ENCODE data around the gene TTC21A.

The TTC21A gene

DNA sequence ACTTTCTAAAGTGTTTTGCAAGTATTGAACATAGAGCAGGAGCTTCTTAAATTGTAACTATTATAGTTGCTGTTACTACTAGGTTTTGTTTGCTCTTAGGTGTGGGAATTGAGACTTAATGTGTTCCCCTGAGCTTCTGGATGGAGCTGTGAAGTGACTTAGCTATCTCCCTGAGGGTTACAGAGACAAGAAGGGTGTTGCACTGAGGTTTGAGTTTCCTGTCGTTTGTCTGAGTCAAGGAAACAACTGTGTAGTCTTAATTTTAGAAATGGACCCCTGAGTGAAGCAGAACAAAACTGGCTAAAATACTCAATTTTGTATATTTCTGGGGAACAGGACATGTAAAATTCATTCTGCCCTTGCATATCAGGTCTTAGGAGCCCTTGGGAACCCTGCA is 20.4 kb downstream of the TTC21A start:
- H3K9me3 ChIP-seq (ENCODE audit: control insufficient read depth, low read length): no peaks in the 10 kb centered on the region
- no peaks in the 10 kb centered on the region for H3K4me1 ChIP-seq (ENCODE audit: control insufficient read depth, insufficient read depth, low read length)
- no peaks in the 10 kb centered on the region for H3K36me3 ChIP-seq (ENCODE audit: control insufficient read depth, insufficient read depth, low read length)
- H3K27ac ChIP-seq (ENCODE audit: insufficient read depth, low read depth, low read length, poor library complexity, severe bottlenecking): no peak overlapping the region
- H3K27me3 ChIP-seq (ENCODE audit: control insufficient read depth, insufficient read depth, low read length, poor library complexity, severe bottlenecking): no peaks in the 10 kb centered on the region
- WGBS, 2 experiments: 84 to 92% methylated on average over 1 of the region's 1 CpG
- H3K4me3 ChIP-seq (ENCODE audit: insufficient read depth, low read depth, low read length): no peak overlapping the region

DNA sequence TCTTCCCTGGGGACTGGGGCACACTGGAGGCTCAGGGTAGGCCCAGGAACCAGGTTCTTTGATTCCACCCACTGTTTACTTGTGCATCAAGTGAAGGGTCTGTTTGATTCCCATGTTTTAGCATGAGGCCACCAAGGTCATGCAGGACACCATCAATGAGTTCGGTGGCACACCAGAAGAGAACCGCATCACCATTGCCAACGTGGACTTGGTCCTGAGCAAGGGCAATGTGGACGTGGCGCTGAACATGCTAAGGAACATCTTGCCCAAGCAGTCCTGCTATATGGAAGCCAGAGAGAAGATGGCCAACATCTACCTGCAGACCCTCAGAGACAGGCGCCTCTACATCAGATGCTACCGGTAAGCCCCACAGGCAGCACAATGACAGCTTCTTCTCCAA is 21.5 kb downstream of the TTC21A start:
- 95 to 97% methylated on average over 7 of the region's 7 CpGs for WGBS, 2 experiments
- Histone ChIP-seq H3K27ac (ENCODE audit: insufficient read depth, low read depth, low read length, poor library complexity, severe bottlenecking) (no peak overlapping the region), H3K36me3 (ENCODE audit: control insufficient read depth, insufficient read depth, low read length) (no peaks in the 10 kb centered on the region), H3K4me3 (ENCODE audit: insufficient read depth, low read depth, low read length) (no peak overlapping the region), H3K27me3 (ENCODE audit: control insufficient read depth, insufficient read depth, low read length, poor library complexity, severe bottlenecking) (no peaks in the 10 kb centered on the region), H3K9me3 (ENCODE audit: control insufficient read depth, low read length) (no peaks in the 10 kb centered on the region), H3K4me1 (ENCODE audit: control insufficient read depth, insufficient read depth, low read length) (no peaks in the 10 kb centered on the region)

DNA sequence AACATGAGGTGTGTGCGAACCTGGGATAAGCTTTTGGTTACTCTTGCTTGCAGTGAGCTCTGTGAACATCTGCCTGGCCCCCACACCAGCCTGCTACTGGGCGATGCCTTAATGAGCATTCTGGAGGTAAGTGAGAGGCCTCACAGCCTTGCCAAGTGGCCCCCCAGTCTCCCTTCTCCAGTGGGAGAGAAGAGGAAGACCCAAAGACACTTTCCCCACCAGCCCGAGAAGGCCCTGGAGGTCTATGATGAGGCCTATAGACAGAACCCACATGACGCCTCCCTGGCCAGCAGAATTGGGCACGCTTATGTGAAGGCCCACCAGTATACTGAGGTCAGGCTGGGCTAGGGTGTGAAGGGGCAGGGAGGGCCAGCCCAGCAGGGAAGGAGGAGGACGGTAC is 22.5 kb downstream of the TTC21A start:
- Histone ChIP-seq H3K4me1 (ENCODE audit: control insufficient read depth, insufficient read depth, low read length) (no peaks in the 10 kb centered on the region), H3K9me3 (ENCODE audit: control insufficient read depth, low read length) (no peaks in the 10 kb centered on the region), H3K27ac (ENCODE audit: insufficient read depth, low read depth, low read length, poor library complexity, severe bottlenecking) (no peak overlapping the region), H3K36me3 (ENCODE audit: control insufficient read depth, insufficient read depth, low read length) (no peaks in the 10 kb centered on the region), H3K27me3 (ENCODE audit: control insufficient read depth, insufficient read depth, low read length, poor library complexity, severe bottlenecking) (no peaks in the 10 kb centered on the region), H3K4me3 (ENCODE audit: insufficient read depth, low read depth, low read length) (no peak overlapping the region)
- WGBS, 2 experiments: 92 to 93% methylated on average over 6 of the region's 6 CpGs

DNA sequence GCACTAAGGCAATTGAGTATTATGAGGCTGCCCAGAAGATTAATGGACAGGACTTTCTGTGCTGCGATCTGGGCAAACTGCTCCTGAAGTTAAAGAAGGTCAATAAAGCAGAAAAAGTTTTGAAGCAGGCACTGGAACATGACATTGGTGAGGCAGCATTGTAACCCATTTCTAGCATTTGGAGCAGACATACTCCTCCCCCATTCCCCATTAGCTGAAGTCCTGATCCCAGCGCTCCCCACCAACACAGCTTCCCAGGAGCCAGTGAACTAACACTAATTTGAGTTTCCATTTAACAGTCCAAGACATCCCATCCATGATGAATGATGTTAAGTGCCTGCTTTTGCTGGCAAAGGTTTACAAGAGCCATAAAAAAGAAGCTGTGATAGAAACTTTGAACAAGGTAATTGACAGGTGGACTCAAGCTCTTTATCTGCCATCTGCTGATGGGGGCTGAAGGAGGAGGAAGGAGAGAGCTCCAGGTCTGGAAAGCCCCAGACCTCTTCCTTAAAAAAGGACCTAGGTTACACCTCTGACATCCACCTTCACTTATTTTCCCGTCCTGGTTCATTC is 23.3 kb downstream of the TTC21A start:
- WGBS, 2 experiments: 76 to 92% methylated on average over 3 of the region's 3 CpGs
- H3K4me3 ChIP-seq (ENCODE audit: insufficient read depth, low read depth, low read length): no peak overlapping the region
- H3K36me3 ChIP-seq (ENCODE audit: control insufficient read depth, insufficient read depth, low read length): no peaks in the 10 kb centered on the region
- no peaks in the 10 kb centered on the region for H3K27me3 ChIP-seq (ENCODE audit: control insufficient read depth, insufficient read depth, low read length, poor library complexity, severe bottlenecking)
- H3K27ac ChIP-seq (ENCODE audit: insufficient read depth, low read depth, low read length, poor library complexity, severe bottlenecking): no peak overlapping the region
- no peaks in the 10 kb centered on the region for H3K9me3 ChIP-seq (ENCODE audit: control insufficient read depth, low read length)
- no peaks in the 10 kb centered on the region for H3K4me1 ChIP-seq (ENCODE audit: control insufficient read depth, insufficient read depth, low read length)

DNA sequence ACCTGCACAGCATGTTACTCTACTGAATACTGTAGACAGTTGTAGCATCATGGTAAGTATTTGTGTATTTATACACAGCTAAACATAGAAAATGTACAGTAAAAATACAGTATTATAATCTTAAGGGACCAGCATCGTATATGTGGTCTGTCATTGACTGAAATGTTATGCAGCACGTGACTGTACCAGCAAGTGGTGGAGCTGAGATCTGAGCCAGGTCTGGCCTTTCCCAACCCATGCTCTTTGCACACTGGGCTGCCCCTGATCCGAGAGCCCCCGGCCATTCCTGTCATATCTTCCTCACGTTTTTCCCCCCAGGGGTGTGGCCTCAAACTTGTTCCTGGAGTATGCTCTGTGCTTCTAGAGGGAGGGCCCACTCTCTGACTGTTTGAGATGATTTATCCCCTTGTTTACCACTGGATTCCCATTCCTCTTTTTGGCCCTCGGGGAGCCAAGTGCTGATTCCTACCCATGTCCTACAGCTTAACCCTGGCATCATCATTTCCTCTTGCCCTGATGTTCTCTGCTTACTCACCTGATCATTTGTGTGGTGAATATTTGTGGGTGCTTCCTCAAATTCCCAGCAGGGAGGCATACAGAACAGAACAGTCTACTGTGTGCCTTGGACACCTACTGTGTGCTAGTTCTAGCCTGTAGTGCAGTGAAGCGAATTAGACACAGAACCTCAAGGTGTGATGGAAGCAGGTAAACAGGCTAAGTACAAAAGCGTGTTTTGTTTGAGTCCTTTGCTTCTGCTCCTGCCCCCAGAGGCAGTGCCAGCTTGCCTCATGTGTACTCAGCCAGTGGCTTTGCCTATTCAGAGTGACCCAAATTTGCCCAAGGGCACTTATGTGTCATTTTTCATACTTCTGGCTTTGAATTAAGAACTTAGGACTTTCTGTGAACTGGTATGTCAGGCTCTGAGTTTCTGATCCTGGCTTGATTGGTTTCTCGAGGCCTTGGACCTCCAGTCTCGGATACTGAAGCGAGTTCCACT is 24.9 kb downstream of the TTC21A start:
- Histone ChIP-seq H3K4me3 (ENCODE audit: insufficient read depth, low read depth, low read length) (no peak overlapping the region), H3K9me3 (ENCODE audit: control insufficient read depth, low read length) (no peaks in the 10 kb centered on the region), H3K27me3 (ENCODE audit: control insufficient read depth, insufficient read depth, low read length, poor library complexity, severe bottlenecking) (no peaks in the 10 kb centered on the region), H3K36me3 (ENCODE audit: control insufficient read depth, insufficient read depth, low read length) (no peaks in the 10 kb centered on the region), H3K4me1 (ENCODE audit: control insufficient read depth, insufficient read depth, low read length) (no peaks in the 10 kb centered on the region), H3K27ac (ENCODE audit: insufficient read depth, low read depth, low read length, poor library complexity, severe bottlenecking) (no peak overlapping the region)
- 88 to 91% methylated on average over 11 of the region's 11 CpGs for WGBS, 2 experiments

DNA sequence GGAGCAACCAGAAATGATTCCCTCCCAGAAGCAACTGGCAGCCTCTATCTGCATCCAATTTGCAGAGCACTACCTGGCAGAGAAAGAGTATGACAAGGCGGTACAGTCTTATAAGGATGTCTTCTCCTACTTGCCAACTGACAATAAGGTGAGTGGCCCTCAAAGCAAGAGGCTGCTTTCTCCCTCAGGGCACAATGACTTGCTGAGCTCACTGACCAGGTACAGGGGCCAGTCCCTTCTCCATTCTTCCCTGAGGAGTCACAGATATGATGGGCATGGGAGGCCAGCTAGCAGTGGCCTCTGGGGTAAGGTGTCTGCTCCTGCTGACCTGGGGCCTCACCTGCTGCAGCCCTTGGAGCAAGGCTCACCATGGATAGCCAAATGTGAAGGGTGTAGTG is 25.6 kb downstream of the TTC21A start:
- Histone ChIP-seq H3K27me3 (ENCODE audit: control insufficient read depth, insufficient read depth, low read length, poor library complexity, severe bottlenecking) (no peaks in the 10 kb centered on the region), H3K4me3 (ENCODE audit: insufficient read depth, low read depth, low read length) (no peak overlapping the region), H3K36me3 (ENCODE audit: control insufficient read depth, insufficient read depth, low read length) (no peaks in the 10 kb centered on the region), H3K27ac (ENCODE audit: insufficient read depth, low read depth, low read length, poor library complexity, severe bottlenecking) (no peak overlapping the region), H3K9me3 (ENCODE audit: control insufficient read depth, low read length) (no peaks in the 10 kb centered on the region), H3K4me1 (ENCODE audit: control insufficient read depth, insufficient read depth, low read length) (no peaks in the 10 kb centered on the region)
- WGBS, 2 experiments: 94 to 100% methylated on average over 1 of the region's 1 CpG

DNA sequence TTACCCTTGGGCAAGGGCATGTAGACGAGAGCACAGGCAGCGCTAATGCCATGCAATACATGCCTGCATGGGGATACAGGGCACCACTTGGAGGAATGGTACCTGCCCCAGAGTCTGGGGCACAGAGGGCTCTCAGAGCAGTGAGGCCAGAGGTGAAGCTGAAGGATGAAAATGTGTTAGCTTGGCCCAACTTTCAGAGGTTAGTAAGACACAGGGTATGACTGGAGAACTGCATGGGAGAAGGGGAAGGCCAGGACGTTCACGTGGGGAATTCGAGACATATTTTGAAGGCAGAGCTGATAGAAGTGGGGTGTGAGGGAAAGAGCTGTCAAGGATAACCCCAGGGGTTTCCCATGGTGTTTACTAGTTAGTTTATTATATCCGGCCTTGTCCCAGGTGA is 26.3 kb downstream of the TTC21A start:
- no peaks in the 10 kb centered on the region for H3K4me1 ChIP-seq (ENCODE audit: control insufficient read depth, insufficient read depth, low read length)
- no peaks in the 10 kb centered on the region for H3K9me3 ChIP-seq (ENCODE audit: control insufficient read depth, low read length)
- no peak overlapping the region for H3K4me3 ChIP-seq (ENCODE audit: insufficient read depth, low read depth, low read length)
- H3K36me3 ChIP-seq (ENCODE audit: control insufficient read depth, insufficient read depth, low read length): no peaks in the 10 kb centered on the region
- H3K27ac ChIP-seq (ENCODE audit: insufficient read depth, low read depth, low read length, poor library complexity, severe bottlenecking): no peak overlapping the region
- WGBS, 2 experiments: 76 to 77% methylated on average over 6 of the region's 6 CpGs
- H3K27me3 ChIP-seq (ENCODE audit: control insufficient read depth, insufficient read depth, low read length, poor library complexity, severe bottlenecking): no peaks in the 10 kb centered on the region

DNA sequence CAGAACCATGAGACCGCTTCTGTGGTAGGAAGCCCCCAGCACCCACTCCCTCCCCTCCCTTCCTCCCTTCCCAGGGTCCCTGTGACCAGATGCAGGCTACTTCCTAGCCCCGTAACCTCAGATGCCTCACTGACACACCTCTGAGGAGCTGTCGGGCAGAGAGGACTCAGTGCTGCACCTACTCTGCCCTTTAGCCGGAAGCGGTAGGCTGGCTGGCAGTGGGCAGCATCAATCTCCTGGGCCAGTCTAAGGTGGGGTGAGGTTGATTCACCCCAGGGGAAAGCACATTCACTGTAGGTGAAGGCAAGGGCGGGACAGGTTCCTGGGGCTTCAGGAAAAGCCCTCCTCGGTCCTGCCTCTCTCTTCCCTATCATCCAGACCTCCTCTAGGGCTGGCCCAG is 26.8 kb downstream of the TTC21A start:
- 83 to 88% methylated on average over 7 of the region's 7 CpGs for WGBS, 2 experiments
- no peaks in the 10 kb centered on the region for H3K27me3 ChIP-seq (ENCODE audit: control insufficient read depth, insufficient read depth, low read length, poor library complexity, severe bottlenecking)
- no peaks in the 10 kb centered on the region for H3K36me3 ChIP-seq (ENCODE audit: control insufficient read depth, insufficient read depth, low read length)
- no peak overlapping the region for H3K4me3 ChIP-seq (ENCODE audit: insufficient read depth, low read depth, low read length)
- no peaks in the 10 kb centered on the region for H3K4me1 ChIP-seq (ENCODE audit: control insufficient read depth, insufficient read depth, low read length)
- H3K9me3 ChIP-seq (ENCODE audit: control insufficient read depth, low read length): no peaks in the 10 kb centered on the region
- H3K27ac ChIP-seq (ENCODE audit: insufficient read depth, low read depth, low read length, poor library complexity, severe bottlenecking): no peak overlapping the region

DNA sequence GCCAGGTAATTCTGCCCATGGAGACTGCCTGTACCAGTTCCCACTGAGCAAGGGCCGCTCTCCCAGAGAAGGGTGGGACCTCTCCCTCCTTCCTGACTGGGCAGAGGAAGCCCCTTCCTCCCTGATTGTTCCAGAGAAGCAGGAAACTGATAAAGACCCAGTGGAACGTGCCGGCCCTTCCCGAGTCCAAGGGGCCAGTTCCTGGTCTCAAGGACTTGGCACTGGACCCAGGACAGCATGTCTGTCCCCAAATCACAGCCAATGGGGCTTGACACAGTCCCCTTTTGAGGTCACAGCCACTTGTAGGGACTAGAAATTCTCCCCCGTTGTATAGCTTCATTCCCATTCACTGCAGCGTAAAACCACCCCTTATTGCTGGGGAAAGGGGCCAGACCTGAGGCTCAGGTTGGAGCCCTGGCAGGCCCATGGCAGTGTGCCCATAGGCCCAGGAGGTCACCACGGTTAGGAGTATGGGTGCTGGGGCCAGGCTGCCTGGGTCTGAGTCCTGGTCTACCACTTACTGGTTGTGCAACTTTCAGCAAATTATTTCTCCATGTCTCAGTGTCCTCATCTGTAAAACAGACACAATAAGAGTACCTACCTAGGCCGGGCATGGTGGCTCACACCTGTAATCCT is 27.8 kb downstream of the TTC21A start:
- no peaks in the 10 kb centered on the region for H3K36me3 ChIP-seq (ENCODE audit: control insufficient read depth, insufficient read depth, low read length)
- no peaks in the 10 kb centered on the region for H3K27me3 ChIP-seq (ENCODE audit: control insufficient read depth, insufficient read depth, low read length, poor library complexity, severe bottlenecking)
- WGBS, 2 experiments: 93% methylated on average over 8 of the region's 8 CpGs
- H3K4me3 ChIP-seq (ENCODE audit: insufficient read depth, low read depth, low read length): no peak overlapping the region
- H3K9me3 ChIP-seq (ENCODE audit: control insufficient read depth, low read length): no peaks in the 10 kb centered on the region
- no peaks in the 10 kb centered on the region for H3K4me1 ChIP-seq (ENCODE audit: control insufficient read depth, insufficient read depth, low read length)
- no peak overlapping the region for H3K27ac ChIP-seq (ENCODE audit: insufficient read depth, low read depth, low read length, poor library complexity, severe bottlenecking)
